ENCODE results near the gene TRPC3.
A peak's percentile ranks its signal among the peaks of the same experiment; 100 is the strongest.

TRPC3 gene
- 0.10 to 6.5 reads per million in 2 donors for total RNA-seq

DNA sequence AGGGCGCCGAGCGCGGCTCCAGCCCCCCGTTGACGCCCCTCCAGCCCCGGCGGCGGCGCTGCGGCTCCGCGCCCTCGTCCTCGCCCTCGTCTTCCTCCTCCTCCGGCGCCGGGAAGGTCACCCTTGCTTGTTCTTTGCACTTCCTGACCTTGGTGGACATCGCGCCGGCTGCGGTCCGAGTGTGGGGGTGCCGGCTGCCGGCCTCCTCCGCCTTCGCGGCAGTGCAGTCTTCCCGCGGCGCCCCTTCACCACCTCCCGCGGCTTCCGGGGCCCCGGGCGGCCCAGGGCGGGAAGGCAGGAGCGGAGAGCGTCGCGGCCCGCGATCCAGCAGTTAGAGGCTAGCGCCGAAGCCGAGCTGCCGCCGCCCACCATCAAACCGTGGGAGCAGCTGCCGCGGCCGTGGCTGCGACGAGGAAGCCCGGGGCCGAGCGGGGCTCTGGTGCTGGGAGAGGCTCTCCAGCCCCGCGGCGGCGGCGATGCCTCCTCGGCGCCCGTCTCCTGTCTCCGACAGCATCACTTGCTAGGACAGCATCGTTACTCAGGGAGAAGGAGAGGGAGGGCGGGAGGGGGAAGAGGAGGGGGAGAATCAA is at the start of gene TRPC3:
Gene TRPC3 (minus strand): TSS at position 540 of the 590 bp plus-strand sequence. CDS start 380 bp downstream, at position 160.
- DNase-seq: peak; percentile 18

DNA sequence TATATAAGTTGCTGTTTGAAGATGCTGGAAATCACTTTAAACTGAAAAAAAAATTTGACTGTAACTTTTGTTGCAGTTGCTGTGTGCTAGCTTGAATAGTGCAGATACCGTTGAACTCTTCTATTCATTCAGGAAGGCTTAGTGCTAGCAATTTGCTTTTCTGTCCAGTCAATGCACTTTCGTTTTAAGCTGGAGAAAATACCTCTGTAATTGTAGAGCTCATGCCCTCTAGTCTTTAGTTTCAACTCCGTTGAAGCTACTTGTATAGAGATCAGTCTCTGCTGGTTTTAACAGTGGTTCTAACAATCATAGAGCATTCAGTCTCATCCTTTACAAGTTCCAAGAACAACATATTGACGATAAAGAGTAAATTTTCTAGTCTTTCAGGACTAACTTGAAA is 49.0 kb upstream of the TRPC3 start:
- DNase-seq: no peak

DNA sequence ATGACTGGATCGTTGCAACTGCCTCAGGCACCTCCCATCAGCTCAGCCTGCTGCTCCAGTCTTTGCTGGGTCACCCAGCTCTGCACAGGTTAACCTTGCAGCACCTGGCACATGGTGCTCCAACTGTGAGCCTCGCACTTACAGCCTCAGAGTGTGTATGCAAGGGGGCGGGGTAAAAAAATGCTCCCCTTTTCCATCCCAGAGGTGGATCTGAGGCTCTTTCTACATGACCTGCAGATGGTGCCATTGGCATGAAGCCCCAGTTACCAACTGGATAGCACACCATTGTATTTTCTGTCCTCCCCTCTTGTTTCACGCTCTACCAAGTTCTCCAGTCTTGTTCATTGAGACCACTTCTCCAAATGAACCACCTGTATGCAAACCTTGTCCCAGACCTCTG is 46.2 kb upstream of the TRPC3 start:
- DNase-seq: no peak

GRCh38 chr4:121995790-121996537 is 44.1 kb upstream of the TRPC3 start:
- no peak for DNase-seq

DNA sequence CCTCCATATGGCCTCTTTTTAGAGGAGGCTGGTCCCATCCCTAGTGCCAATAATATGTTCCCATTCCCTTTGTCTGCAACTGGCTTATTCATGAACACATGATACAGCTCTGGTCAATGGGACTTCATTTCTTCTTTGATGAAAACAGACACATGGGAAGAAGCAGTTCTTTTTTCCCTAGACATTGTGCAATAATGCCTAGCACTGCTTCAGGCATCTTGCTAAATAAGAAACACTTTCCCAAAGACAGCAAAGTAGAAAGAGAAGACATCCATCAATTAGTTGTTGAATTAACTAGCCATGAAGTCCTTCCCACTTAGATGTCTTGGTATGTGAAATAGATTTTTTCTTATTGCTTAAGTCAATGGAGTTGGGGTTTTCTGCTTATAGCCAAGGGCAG is 40.1 kb upstream of the TRPC3 start:
- no peak for DNase-seq

GRCh38 chr4:121990489-121990888 is 38.6 kb upstream of the TRPC3 start:
- DNase-seq: no peak

DNA sequence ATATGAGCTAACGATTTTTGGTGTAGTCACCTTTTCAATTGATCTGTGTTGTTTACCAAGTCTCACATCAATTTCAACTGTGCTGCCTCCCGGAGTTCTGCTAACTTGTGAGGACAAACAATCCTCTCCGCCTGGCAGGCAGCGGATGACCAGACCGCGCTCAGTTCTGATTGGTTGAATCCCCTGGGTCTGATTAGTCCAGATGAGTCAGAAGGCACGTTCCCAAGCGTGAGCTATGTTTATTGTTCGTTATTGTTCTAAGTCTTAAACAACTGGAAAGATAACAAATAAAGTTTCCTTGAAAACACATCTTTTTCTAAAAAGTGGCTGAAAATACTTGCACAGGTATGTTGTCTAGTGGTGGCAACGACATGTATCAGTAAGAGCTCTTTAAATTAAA is 37.9 kb upstream of the TRPC3 start:
- DNase-seq: no peak

DNA sequence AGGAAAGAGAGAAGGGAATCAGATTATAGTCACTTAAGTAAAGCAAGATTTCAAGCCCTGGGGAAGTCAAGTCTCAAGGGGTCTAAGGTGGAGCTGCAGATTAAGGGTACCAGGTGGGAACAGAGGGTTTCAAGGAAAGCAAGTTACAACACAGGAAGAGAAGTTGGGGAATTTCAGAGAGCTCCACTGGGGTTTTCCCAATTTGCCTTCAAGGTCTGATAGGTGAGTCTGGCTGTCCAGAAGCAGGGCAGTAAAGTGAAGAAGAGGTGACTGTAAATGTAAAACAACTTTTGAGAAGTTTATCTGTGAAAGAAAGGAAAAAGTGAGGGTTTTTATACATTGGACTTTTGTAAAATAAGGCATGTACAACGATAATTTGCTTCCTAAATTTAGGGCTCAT is 37.1 kb upstream of the TRPC3 start:
- DNase-seq: no peak

DNA sequence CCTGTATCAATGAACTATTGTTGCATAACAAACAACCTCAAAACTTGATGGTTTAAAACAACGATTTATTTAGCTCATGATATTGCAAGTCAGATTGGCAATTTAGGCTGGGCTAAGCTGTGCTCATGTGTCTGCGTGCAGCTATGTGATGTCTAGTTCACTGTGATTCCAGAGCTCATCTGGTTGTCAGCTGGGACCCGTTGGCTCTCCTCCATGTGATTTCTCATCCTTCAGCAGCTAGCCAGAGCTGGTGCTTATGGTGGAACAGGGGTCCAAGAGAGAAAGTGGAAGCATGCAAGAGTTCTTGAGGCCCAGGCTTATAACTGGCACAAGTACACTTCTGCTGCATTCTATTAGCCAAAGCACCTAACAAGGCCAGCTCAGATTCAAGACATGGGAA is 28.8 kb upstream of the TRPC3 start:
- DNase-seq: no peak

GRCh38 chr4:121978172-121978516 is 26.3 kb upstream of the TRPC3 start:
- DNase-seq: no peak

DNA sequence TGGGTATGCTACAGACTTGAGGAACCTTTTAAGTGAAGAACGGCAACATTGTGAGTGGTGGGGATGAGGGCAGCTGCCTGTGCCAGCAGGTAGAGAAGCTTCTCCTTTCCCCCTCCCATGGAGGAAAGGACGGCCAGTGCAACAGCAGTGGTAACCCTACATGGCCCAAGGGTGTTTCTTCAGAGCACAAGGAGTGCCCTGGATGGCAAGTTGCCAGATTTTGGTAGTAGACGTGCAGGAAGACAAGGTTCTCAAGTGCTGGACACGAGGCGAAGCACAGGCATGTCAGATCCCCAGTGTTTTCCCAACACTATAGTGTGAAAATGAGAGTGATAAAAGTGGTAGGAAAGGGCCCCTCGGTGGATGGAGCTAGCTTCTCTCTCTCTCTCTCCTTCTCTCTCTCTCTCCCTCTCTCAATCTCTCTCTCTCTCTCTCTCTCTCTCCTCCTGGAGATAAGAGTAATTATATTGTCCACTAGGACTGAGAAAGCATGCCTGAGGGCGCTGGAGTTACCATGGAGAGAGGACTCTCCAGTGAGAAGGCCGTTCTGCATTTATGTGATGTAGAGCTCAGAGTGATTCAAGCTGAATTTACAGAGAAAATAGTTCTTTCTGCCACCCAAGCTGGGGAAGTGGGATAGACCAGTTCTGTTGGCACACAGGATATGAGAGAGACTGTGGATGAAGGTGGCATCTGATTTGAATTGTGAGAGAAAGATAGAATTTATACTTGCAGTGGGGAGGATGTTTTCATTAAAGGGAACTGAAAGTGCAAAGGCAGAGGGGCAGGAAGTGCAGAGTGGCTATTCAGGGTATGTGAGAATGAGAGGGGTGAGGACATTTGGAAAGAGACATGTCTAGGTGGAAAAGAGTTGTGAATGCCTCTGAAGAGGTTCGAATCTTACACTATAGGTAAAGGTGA is 25.7 kb upstream of the TRPC3 start:
- no peak for DNase-seq

DNA sequence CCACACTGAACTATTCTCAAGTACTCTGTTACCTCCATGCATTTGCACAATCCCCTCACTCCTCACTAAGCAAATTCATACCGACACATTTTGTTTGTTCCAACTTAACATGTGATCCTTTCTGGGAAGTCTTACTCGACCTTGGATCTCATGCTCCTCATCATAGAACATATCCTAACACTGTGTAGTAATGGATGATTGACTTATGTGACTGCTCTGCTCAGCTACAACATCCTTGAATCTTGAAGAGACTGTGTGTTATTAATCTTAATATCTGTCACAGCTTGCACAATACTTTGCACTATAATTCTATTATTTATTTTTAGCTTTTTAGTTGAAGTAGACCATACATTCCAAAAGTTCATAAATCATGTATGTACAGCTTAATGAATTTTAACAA is 23.9 kb upstream of the TRPC3 start:
- DNase-seq: no peak

DNA sequence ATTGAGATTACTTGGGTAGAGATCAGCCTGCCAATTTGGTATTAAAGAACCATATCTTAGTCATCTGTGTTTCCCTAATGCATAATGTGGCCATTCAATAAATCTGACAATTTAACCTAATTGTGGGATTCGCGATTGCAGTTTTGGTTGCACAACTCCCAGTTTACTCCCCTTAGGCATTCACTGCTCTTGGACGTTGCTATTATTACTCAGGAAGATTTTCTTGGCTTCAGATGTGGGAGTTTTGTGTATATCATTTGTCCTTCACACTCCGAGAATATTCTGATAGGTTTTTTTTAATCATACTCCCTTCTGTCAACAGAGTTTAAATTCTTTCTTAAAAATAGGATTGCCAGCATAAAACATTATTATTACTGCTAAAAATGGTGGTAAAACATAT is 22.0 kb upstream of the TRPC3 start:
- no peak for DNase-seq

- no peak for DNase-seq
Observed at GRCh38 chr4:121968859-121969258, 17.0 kb upstream of the TRPC3 start.

GRCh38 chr4:121964958-121965357 is 13.1 kb upstream of the TRPC3 start:
- DNase-seq: no peak

DNA sequence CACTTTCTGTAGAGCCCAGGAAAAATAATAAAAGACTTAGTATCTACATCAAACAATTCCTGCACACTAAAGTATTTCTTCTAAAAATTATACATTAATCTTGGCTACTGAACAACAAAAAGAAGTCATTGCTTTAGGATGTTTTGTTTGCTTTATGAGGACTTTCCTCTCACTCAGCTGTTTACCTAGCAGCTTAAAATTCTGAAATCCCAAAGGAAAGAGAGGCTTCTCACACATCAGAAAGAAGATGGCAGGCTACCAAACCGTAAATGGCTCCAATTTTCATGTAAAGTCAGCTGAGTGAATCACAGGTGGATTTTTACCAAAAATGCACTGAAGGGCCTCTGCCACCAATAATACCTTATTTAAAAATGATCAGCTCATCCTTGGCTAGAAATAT is 9.0 kb upstream of the TRPC3 start:
- no peak for DNase-seq

- no peak for DNase-seq
Observed at GRCh38 chr4:121958777-121959176, 6.9 kb upstream of the TRPC3 start.

DNA sequence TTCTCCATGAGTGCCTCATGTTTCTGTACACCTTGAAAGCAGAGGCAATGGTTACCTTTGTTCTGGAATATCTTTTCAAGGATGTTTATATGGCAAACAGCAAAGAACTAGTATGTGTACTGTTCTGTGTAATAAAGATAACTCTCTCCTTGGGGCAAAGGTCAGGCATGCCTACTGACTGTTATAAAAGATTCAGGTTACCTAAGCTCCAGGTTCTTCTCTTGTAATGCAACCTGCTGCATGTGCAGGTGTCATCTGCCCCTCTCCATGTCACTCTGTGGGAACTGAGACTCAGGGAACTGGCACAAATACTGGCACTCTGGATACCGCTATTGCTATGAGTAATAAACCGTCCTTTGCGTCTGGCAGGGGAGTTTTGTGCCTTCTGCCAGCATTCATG is 5.4 kb upstream of the TRPC3 start:
- no peak for DNase-seq

DNA sequence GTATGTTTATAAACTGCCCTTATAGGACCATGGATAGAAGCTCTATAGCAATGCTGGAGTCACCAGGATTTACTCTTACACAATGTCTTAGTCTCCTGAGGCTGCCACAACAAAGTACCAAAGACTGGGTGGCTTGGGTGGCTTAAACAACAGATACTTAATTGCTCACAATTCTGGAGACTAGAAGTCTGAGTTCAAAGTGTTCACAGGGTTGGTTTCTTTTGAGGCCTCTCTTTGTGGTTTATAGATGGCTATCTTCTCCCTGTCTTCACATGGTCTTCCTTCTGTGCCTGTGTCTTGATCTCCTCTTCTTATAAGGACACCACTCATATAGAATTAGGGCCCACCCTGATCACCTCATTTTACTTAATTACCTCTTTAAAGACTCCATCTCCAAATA is 2.0 kb upstream of the TRPC3 start:
- DNase-seq: no peak

GRCh38 chr4:121952290-121952689 is 430 bp upstream of the TRPC3 start:
- no peak for DNase-seq

- peak; percentile 14 for DNase-seq
Observed at GRCh38 chr4:121950680-121951520, 960 bp downstream of the TRPC3 start.

DNA sequence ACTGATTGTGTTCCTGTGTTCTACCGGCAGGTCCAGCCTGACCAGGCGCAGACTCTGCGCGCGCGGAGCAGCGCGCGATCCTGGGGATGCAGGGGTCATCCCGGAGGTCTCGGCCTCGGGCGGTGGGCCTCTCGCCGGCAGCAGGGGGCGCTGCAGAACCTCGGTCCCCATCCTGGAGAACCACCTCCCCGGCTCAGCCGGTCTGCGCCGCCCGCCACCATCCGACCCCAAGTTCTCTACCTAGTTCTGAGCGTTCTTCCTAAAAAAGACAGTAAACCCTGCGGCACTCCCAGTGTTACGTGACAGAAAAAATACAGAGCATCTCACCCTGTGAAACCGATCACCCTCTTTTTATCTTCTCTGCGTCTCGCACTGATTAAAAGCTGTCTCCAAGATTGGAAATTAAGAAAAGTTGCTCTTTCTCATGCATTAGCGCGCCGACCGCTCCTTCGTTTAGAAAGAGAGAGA is 1.6 kb downstream of the TRPC3 start:
- peak; percentile 59 for DNase-seq

- no peak for DNase-seq
Observed at GRCh38 chr4:121946644-121947043, 5.2 kb downstream of the TRPC3 start.

All from activated gamma-delta T cell (primary cell).